ENCODE measurements around the gene HAS3. TPM values are rescaled to one million over a fixed set of nuclear protein-coding genes. Genes with fewer than 3 reads are reported as not detected.
A peak's percentile ranks its signal among the peaks of the same experiment; 100 is the strongest.

The HAS3 gene, protein sequence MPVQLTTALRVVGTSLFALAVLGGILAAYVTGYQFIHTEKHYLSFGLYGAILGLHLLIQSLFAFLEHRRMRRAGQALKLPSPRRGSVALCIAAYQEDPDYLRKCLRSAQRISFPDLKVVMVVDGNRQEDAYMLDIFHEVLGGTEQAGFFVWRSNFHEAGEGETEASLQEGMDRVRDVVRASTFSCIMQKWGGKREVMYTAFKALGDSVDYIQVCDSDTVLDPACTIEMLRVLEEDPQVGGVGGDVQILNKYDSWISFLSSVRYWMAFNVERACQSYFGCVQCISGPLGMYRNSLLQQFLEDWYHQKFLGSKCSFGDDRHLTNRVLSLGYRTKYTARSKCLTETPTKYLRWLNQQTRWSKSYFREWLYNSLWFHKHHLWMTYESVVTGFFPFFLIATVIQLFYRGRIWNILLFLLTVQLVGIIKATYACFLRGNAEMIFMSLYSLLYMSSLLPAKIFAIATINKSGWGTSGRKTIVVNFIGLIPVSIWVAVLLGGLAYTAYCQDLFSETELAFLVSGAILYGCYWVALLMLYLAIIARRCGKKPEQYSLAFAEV
- 10 to 100 TPM in 1 of 4 donors, 1 to 10 TPM in 1, under 1 TPM in 1, not detected in 1; 0.23 to 10.0 (median 1.6) TPM for total RNA-seq

- intact Hi-C loops (cut with DNase I; ENCODE audit: low total_unique reads) = loop anchor here (5.0 kb wide), 1 partner anchor 203 kb away; no protein-coding TSS in a partner anchor
Measured at GRCh38 chr16:69105501-69106361, at the start of gene HAS3. Gene HAS3 (plus strand): TSS chr16:69105653. CDS start chr16:69109396, 3,743 bp downstream.

GRCh38 chr16:69055980-69056379, 49.5 kb upstream of the HAS3 start:
- Histone ChIP-seq H3K27me3 (no peaks in the 10 kb centered on the region), H3K4me3 (no peak overlapping the region), H3K9me3 (no peaks in the 10 kb centered on the region), H3K27ac (no peak overlapping the region), H3K4me1 (peaks cover 12 to 13% of the 10 kb centered on the region in 2 donors), H3K36me3 (no peaks in the 10 kb centered on the region)
- in situ Hi-C loops (cut with MboI; ENCODE audit: low sequenced_read_pairs in 4 of 4) (no loop called here), intact Hi-C loops (cut with DNase I; ENCODE audit: low total_unique reads) (no loop called here)
- no peak for DNase-seq
- TF ChIP-seq CTCF (IDR thresholded peaks at IDR 0.05 in 4 of 5, conservative IDR thresholded peaks at IDR 0.05 in 1 of 5) (no peak), POLR2A (IDR thresholded peaks at IDR 0.05) (no peak)
- ATAC-seq = no peak

More at GRCh38 chr16:69105501-69106361, at the start of gene HAS3:
- H3K4me3 ChIP-seq = peak within 1 kb of the TSS; percentile 50 to 68 (median 56)
- H3K4me1 ChIP-seq = peaks cover 16 to 19% of the 10 kb centered on the region in 2 donors
- ATAC-seq (peak; percentile 66 to 67), DNase-seq (no peak)
- no peaks in the 10 kb centered on the region for H3K9me3 ChIP-seq
- no peaks in the 10 kb centered on the region for H3K27me3 ChIP-seq
- TF ChIP-seq CTCF (IDR thresholded peaks at IDR 0.05 in 4 of 5, conservative IDR thresholded peaks at IDR 0.05 in 1 of 5) = peak in 1 of 5 experiments; percentile 33
- TF ChIP-seq POLR2A (IDR thresholded peaks at IDR 0.05) = peak; percentile 29 to 60
- peaks cover 0 to 6% of the 10 kb centered on the region in 2 donors for H3K36me3 ChIP-seq
- in situ Hi-C loops (cut with MboI; ENCODE audit: low sequenced_read_pairs in 4 of 4) = loop anchor here in 2 of 4 donors (25.0 kb wide), 1 partner anchor 568 kb away; the partner anchor contains the start of gene ZFP90 (in 2 of the 2)
- peak within 1 kb of the TSS in 1 of 4 donors; percentile 32 for H3K27ac ChIP-seq

GRCh38 chr16:69056421-69056820, 49.0 kb upstream of the HAS3 start:
- Histone ChIP-seq H3K9me3 (no peaks in the 10 kb centered on the region), H3K27me3 (no peaks in the 10 kb centered on the region), H3K4me3 (no peak overlapping the region), H3K27ac (peak overlapping the region in 1 of 4 donors; percentile 73), H3K4me1 (peaks cover 12 to 13% of the 10 kb centered on the region in 2 donors), H3K36me3 (no peaks in the 10 kb centered on the region)
- intact Hi-C loops (cut with DNase I; ENCODE audit: low total_unique reads) (no loop called here), in situ Hi-C loops (cut with MboI; ENCODE audit: low sequenced_read_pairs in 4 of 4) (no loop called here)
- DNase-seq (no peak), ATAC-seq (no peak)
- TF ChIP-seq POLR2A (IDR thresholded peaks at IDR 0.05) (no peak), CTCF (IDR thresholded peaks at IDR 0.05 in 4 of 5, conservative IDR thresholded peaks at IDR 0.05 in 1 of 5) (no peak)

All from gastrocnemius medialis (tissue), 4 donors.